ENCODE measurements around the gene ELP6.

GRCh38 chr3:47522082-47522987, 8.8 kb upstream of the ELP6 start:
- TF ChIP-seq ZNF143 (CRISPR knock-in tag; IDR thresholded peaks at IDR 0.05) (no peak), CEBPB (tag; IDR thresholded peaks at IDR 0.05) (peak; percentile 70), MYC (IDR thresholded peaks at IDR 0.05; ENCODE audit: low read depth, low read length) (peak; percentile 99), MYC (CRISPR knock-in tag; IDR thresholded peaks at IDR 0.05; ENCODE audit: borderline replicate concordance, low read depth) (peak; percentile 51; the same call in 1 of the 2 replicates), CTCF (IDR thresholded peaks at IDR 0.05 in 2 of 3, conservative IDR thresholded peaks at IDR 0.05 in 1 of 3; ENCODE audit: insufficient read depth in 2 of 3, low read depth in 1 of 3, low read length in 3 of 3) (peak; percentile 89 to 98 (median 92)), REST (IDR thresholded peaks at IDR 0.05; ENCODE audit: borderline replicate concordance) (peak; percentile 97), REST (CRISPR knock-in tag; IDR thresholded peaks at IDR 0.05; ENCODE audit: low read depth) (no peak), CREM (IDR thresholded peaks at IDR 0.05; ENCODE audit: low read depth) (peak; percentile 50; the same call in 1 of the 2 replicates), ZNF639 (CRISPR knock-in tag; conservative IDR thresholded peaks at IDR 0.05 in 1 of 2, IDR thresholded peaks at IDR 0.05 in 1 of 2) (0 out of 4 replicates have a peak, but pooled peaks of 1 of the 2 experiments have one; percentile 35), TCF3 (CRISPR knock-in tag; IDR thresholded peaks at IDR 0.05) (no peak), ZNF830 (CRISPR knock-in tag; IDR thresholded peaks at IDR 0.05) (no peak)
